ENCODE measurements around the gene RASL10B.

DNA sequence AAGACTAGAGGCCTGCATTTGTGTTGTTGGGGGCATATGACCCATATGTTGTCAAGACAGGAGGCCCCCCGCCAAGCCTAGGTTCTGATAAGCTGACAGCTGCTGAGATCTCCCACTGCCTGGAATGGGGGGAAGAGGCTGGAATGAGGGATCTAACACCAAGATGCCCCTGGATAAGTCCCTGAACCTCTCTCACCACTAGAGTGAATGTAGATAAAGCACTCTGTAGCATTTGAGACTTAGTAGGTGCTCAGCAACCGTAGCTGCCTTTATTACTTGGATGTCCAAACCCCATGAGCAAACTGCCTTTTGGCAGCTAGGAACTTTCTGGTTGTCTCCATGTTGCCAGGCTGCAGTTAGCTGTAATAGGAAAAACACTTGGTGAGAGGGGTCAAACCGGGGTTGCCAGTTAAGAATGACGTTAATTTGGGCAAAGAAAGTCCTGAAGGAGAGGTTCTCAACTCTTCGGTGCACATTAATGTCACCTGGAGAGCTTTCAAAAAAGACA, 4.4 kb upstream of the RASL10B start:
- TF ChIP-seq, protein P1, sequence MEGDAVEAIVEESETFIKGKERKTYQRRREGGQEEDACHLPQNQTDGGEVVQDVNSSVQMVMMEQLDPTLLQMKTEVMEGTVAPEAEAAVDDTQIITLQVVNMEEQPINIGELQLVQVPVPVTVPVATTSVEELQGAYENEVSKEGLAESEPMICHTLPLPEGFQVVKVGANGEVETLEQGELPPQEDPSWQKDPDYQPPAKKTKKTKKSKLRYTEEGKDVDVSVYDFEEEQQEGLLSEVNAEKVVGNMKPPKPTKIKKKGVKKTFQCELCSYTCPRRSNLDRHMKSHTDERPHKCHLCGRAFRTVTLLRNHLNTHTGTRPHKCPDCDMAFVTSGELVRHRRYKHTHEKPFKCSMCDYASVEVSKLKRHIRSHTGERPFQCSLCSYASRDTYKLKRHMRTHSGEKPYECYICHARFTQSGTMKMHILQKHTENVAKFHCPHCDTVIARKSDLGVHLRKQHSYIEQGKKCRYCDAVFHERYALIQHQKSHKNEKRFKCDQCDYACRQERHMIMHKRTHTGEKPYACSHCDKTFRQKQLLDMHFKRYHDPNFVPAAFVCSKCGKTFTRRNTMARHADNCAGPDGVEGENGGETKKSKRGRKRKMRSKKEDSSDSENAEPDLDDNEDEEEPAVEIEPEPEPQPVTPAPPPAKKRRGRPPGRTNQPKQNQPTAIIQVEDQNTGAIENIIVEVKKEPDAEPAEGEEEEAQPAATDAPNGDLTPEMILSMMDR (conservative IDR thresholded peaks at IDR 0.05; ENCODE audit: low read length), result no peak
- TF ChIP-seq EZH2phosphoT487 (IDR thresholded peaks at IDR 0.05; ENCODE audit: borderline replicate concordance), result no peak
